Measurements from ENCODE around the gene DEDD2.

Gene DEDD2

GRCh38 chr19:42174958-42175734 is 42.3 kb downstream of the DEDD2 start:
- in situ Hi-C loops (cut with MboI; ENCODE audit: low sequenced_read_pairs), result no loop called here

DNA sequence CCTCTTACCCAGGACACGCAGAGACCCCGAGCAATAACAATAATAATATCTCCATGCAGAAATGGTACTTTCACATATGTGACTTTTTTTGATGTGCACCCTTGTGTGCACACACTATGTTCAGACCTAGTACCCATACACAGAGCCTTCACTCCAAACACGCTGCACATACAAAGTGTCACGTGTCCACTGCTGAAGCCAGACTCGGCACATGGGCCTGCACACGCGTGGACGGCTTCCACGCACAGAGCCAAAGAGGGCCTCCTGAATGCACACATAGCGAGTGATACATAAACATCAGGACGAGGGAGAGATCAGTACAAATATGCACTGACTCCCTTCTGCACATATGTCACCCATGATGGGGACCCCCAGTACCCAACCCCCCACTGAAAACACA is 43.3 kb downstream of the DEDD2 start:
- in situ Hi-C loops (cut with MboI; ENCODE audit: low sequenced_read_pairs), result no loop called here

- in situ Hi-C loops (cut with MboI; ENCODE audit: low sequenced_read_pairs), result no loop called here
These were observed 43.8 kb downstream of the DEDD2 start for GRCh38 chr19:42173695-42174094.

- in situ Hi-C loops (cut with MboI; ENCODE audit: low sequenced_read_pairs), result no loop called here
These were observed 45.2 kb downstream of the DEDD2 start for GRCh38 chr19:42172261-42172660.

GRCh38 chr19:42170715-42171114 is 46.8 kb downstream of the DEDD2 start:
- in situ Hi-C loops (cut with MboI; ENCODE audit: low sequenced_read_pairs), result no loop called here

DNA sequence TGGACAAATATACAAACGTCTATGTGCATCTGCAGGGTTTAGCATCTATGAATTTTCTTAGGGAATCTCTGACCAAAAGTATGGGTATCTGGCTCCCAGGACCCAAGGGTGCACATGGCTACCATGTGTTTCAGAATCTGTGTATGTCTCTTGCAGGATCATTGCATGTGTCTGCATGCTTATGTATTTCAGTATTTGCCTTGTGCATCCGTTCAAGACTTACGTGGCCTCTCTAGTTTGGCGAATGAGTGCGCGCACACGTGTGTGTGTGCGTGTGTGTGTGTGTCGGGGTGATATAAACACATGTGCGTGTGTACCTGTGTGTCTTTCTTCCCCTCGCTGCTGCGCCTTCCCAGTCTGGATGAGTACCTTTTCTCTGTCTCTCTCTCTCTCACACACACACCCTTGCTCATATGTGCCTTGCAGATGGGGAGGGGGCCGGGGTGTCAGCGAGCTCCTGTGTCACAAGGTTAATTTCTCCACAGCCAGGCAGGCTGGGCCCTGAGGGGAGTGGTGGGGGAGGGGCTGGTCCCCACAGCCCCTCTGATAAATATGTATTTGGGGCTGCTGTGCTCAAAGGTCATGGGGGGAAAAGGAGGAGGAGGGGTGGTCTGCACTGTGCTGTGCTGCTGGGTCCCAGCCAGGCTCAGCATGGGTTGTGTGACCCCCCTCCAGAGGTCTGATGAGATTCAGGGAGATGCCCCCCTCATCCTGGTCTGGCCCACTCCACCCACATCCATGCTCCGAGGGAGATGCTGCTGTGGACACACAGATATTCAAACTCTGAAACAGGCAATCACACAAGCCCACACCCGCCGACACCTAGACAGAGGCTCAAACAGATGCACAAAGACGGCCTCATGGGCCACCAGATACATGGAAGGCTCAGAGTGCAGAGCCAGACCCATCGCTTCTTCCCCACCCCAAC is 47.7 kb downstream of the DEDD2 start:
- in situ Hi-C loops (cut with MboI; ENCODE audit: low sequenced_read_pairs), result no loop called here

GRCh38 chr19:42168206-42168605 is 49.3 kb downstream of the DEDD2 start:
- in situ Hi-C loops (cut with MboI; ENCODE audit: low sequenced_read_pairs), result no loop called here

DNA sequence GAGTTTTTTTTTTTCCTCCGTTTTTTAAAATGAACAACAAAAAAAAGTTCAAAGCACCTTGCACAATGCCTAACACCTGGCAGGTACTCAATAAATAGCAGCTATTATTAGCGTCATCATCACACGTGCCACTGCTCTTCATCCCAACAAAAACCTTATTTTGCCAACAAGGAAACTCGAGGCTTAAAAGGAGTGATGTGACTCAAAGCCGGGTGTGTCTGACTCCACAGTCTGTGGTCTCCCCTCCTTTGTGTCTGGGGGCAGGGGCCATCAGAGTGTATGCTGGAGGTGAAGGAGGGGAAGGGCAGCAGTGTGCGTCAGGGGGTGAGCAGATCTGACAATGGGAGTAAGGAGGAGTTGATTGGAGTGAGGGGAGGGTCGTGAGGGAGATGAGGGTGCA is 51.2 kb downstream of the DEDD2 start:
- in situ Hi-C loops (cut with MboI; ENCODE audit: low sequenced_read_pairs), result no loop called here

- in situ Hi-C loops (cut with MboI; ENCODE audit: low sequenced_read_pairs), result no loop called here
These were observed 52.3 kb downstream of the DEDD2 start for GRCh38 chr19:42165146-42165545.

DNA sequence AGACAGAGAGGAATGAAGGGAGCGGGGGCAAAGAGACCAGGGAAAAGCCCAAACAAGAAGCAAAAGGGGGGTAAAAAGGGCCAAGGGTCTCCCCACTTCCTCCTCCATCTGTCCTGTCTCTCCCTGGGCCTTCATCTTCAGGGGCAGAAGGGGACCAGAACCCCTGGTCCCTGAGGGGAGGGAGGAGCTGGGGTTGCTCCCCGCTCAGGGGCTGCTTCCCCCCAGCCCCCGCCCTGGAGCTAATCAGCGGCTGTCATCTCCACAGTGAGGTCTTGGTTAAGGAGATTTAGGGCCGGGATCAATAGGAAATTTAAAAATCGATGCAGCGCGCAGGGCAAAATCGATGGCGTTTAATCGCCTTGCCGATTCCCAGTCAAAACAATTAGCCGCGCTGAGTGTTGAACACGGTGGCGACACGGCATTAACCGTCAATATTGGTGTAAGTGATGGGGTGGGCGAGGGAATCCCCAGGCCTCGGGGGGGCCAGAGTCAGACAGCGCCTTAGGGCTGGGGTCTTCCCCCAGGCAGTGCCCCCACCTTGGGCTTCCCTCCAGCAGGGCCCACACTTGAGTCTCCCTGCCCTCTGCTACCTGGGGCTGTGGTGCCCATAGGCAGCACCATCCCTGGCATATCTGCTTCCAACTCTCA is 55.7 kb downstream of the DEDD2 start:
- in situ Hi-C loops (cut with MboI; ENCODE audit: low sequenced_read_pairs), result no loop called here

DNA sequence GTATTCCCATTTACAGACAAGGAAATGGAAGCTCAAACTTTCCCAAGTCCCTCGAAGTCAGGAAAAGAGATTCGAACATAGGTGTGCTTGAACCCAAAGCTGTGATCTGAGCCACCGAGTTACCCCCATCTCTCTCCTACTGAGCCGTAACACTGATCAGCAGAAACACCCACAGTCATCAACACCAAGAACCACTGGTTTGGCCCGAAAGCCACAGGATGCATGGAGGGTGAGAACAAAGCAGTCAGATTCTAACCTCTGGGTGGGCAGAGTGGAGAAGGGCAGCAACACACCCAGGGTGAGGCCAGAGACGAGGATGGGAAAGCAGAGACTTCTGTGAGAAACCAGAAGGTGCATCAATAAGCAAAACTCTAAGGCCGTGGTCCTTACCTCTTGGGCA is 57.5 kb downstream of the DEDD2 start:
- in situ Hi-C loops (cut with MboI; ENCODE audit: low sequenced_read_pairs), result no loop called here

DNA sequence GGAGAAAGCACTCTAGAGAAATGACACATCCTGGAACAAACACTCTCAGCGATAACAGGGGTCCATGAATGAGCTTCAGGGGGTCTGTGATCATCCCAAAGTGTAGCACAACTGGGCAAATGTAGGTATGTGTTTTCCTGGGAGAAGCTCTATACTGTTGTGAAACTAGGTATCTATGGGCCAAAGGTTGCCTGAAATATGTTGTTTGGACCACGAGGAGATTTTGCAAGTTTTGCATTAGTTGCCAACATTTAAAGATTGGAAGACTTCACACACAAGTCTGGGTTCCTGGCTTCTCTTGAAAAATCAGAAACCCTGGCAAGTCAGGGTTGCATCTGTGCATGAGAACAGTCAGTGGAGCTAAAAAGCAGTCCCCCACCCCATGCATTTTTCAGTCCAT is 58.6 kb downstream of the DEDD2 start:
- in situ Hi-C loops (cut with MboI; ENCODE audit: low sequenced_read_pairs), result no loop called here

GRCh38 chr19:42156571-42156970 is 60.9 kb downstream of the DEDD2 start:
- in situ Hi-C loops (cut with MboI; ENCODE audit: low sequenced_read_pairs), result no loop called here

DNA sequence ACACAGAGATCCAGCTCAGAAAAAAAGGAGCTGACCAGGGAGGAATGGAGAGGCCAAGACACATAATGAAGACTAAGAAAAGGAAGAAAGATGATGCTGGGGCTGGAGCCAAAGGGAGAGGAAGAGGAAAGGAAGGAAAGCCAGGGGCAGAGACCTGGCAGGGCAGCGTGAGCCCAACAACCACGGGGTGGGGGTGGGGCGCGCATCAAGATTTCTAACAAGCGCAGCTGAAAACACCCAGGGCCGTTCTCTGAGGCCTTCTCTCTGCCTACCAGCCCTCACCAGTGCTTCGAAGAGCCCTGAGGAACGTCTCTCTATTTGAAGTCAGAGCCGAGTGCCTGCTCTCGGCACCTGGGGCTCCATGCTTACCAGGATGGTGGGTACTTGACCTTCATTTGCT is 61.7 kb downstream of the DEDD2 start:
- in situ Hi-C loops (cut with MboI; ENCODE audit: low sequenced_read_pairs), result no loop called here

DNA sequence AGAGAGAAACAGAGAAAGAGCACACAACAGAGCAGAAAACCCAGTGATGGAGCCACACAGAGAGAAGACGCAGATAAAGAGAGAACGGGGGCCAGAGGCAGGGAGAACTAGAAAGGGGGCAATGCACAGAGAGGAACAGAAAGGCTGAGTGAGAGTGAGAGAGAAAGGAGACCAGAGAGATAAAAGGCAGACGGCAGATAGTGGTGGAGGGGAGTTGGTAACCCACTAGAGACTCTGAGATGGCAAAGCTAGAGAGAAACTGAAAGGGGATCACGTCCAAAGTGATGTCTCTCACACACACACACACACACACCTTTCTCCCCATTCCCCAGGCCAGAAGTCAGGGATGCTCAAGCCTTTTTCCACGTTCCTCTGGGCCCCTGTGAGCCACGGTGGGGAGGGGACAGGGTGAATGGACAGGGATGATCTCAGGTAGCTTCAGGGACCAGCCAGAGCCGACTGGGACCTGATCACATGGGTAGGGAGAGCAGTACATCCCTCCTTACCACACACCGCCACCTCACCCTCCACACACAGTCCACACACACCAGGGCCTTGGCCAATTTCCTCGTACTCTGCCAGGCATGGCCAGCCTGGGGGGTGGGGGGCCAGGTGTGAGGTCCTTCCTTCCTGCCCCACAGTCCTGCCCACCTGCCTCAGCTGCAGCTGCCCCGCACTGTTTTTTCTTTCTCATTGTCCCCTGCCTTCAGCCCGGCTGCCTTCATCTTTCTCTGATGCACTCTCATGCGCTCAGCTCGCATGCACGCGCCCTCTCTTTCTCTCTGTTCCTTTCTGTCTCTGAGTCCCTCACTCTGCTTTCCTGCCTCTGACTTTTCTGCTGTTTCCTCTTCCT is 62.8 kb downstream of the DEDD2 start:
- in situ Hi-C loops (cut with MboI; ENCODE audit: low sequenced_read_pairs), result no loop called here

DNA sequence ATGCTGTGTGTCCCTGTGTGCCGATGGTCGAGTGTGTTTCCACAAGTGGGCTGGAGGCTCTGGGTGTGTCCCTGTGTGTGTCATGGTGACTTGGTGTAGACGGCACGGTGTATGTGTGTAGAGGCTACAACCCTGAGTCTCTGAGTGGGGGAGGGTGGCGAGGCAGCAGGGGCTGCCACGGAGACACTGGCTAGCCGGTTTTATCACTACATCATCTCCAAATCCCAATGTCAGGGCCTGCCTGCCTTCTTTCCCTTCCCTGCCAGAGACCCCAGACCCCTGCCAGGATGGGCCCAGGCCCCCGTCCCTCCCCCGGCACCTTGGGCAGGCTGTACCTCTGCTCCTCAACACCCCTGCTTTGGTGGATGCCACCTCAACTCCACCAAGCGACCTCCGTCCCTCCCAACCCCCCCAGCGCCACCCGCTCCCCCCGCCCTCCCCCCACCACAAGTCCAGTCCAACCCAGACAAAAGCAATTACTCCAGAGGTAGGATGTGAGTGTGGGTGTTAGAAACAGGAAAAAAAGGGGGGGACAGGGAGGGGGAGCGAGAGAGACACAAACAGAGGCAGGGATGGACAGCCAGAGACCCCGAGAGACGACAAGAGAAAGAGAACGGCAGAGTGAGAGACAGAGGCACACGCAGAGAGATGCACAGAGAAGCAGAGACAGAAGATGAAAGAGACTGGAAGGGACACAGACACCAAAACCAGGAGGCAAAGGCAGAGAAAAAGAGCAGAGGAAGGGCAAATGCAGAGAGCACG is 63.6 kb downstream of the DEDD2 start:
- in situ Hi-C loops (cut with MboI; ENCODE audit: low sequenced_read_pairs), result no loop called here

- in situ Hi-C loops (cut with MboI; ENCODE audit: low sequenced_read_pairs), result no loop called here
These were observed 64.4 kb downstream of the DEDD2 start for GRCh38 chr19:42152910-42153671.

GRCh38 chr19:42151782-42152684 is 65.4 kb downstream of the DEDD2 start:
- in situ Hi-C loops (cut with MboI; ENCODE audit: low sequenced_read_pairs), result no loop called here
